Uterus (tissue), 2 donors: Measurements from ENCODE around the gene TECPR1.
A peak's percentile ranks its signal among the peaks of the same experiment; 100 is the strongest.

Source experiments
- POLR2A ChIP-seq, 2 donors: fragments of 450-650 bp; IDR thresholded peaks; one replicate each; pipeline ENCODE4 v1.6.1; 2016; ENCODE audit warnings: antibody characterized with exemption in 2 of 2, mild to moderate bottlenecking in 1 of 2, moderate library complexity in 1 of 2
- TF ChIP-seq, protein P1 (sequence below), 4 experiments: fragments of 200-600 bp in 2 of 4; fragments of 450-650 bp in 2 of 4; sonication (generic) in 2 of 4; IDR thresholded peaks; one replicate each; pipeline ENCODE4 v1.5.1; 2016 to 2019; ENCODE audit warnings: antibody characterized with exemption in 4 of 4, mild to moderate bottlenecking in 2 of 4, moderate library complexity in 1 of 4

DNA sequence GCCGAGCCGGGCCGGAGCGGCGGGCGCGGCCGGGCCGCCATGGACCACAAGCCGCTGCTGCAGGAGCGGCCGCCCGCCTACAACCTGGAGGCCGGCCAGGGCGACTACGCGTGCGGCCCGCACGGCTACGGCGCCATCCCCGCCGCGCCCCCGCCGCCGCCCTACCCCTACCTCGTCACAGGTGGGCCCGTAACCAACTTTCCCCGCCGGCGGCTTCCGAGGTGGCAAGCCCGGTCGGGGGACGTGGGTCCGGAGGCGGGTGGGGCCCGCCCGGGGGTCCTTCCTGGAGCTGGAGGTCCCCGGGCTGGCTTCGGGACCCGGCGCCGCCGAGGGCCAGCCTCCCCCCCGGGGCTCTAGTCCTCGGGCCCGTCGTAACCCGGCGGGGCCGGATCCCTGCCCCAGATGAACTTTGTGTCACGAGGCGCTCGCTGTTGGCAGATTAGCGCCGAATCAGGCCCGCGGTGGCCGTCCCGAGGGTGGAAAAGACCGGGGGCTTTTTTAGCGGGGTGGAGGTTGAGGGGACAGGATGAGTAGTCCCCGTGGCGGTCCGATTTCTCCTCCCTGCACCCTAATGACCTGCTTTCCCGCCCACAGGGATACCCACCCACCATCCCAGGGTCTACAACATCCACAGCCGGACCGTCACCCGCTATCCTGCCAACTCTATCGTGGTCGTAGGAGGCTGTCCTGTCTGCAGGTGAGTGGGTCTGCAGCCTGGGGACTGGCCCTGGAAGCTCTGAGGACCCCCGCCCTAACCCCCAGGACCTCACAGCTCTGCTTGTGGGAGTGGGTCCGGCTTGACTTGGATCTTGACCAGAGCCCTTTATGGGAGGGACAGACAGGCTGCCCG lies 29.9 kb upstream of the TECPR1 start:
- TF ChIP-seq, protein P1, sequence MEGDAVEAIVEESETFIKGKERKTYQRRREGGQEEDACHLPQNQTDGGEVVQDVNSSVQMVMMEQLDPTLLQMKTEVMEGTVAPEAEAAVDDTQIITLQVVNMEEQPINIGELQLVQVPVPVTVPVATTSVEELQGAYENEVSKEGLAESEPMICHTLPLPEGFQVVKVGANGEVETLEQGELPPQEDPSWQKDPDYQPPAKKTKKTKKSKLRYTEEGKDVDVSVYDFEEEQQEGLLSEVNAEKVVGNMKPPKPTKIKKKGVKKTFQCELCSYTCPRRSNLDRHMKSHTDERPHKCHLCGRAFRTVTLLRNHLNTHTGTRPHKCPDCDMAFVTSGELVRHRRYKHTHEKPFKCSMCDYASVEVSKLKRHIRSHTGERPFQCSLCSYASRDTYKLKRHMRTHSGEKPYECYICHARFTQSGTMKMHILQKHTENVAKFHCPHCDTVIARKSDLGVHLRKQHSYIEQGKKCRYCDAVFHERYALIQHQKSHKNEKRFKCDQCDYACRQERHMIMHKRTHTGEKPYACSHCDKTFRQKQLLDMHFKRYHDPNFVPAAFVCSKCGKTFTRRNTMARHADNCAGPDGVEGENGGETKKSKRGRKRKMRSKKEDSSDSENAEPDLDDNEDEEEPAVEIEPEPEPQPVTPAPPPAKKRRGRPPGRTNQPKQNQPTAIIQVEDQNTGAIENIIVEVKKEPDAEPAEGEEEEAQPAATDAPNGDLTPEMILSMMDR (IDR thresholded peaks at IDR 0.05) = peak in 1 of 4 experiments; percentile 13
- TF ChIP-seq POLR2A (IDR thresholded peaks at IDR 0.05) = peak in 1 of 2 donors; percentile 5
